ENCODE measurements around the gene PHC3.

Gene PHC3

GRCh38 chr3:170107941-170108340 lies 73.6 kb downstream of the PHC3 start:
- POLR2A ChIA-PET (ENCODE audit: low non-redundant PET) = no interaction called here
- DNase-seq (ENCODE audit: low spot score) = no peak
- CTCF ChIA-PET = no interaction called here
- TF ChIP-seq CTCF (conservative IDR thresholded peaks at IDR 0.05; ENCODE audit: low read depth) = no peak
- no peak overlapping the region for H3K27ac ChIP-seq

GRCh38 chr3:170102431-170102830 lies 79.1 kb downstream of the PHC3 start:
- POLR2A ChIA-PET (ENCODE audit: low non-redundant PET) = no interaction called here
- CTCF ChIA-PET = no interaction called here
- TF ChIP-seq CTCF (conservative IDR thresholded peaks at IDR 0.05; ENCODE audit: low read depth) = no peak
- no peak overlapping the region for H3K27ac ChIP-seq
- DNase-seq (ENCODE audit: low spot score) = no peak

- DNase-seq (ENCODE audit: low spot score) = no peak
- no peak overlapping the region for H3K27ac ChIP-seq
- ChIA-PET CTCF (interaction anchor here (0.7 kb wide), 1 partner anchor 48 kb away, joined by 4 read pairs; no protein-coding TSS in a partner anchor), POLR2A (ENCODE audit: low non-redundant PET) (no interaction called here)
- no peak for TF ChIP-seq CTCF (conservative IDR thresholded peaks at IDR 0.05; ENCODE audit: low read depth)
These were observed 80.6 kb downstream of the PHC3 start for GRCh38 chr3:170100944-170101343.

GRCh38 chr3:170098753-170099152 lies 82.8 kb downstream of the PHC3 start:
- CTCF ChIA-PET = interaction anchor here (0.6 kb wide), 1 partner anchor 95 kb away, joined by 7 read pairs; no protein-coding TSS in a partner anchor
- POLR2A ChIA-PET (ENCODE audit: low non-redundant PET) = no interaction called here
- DNase-seq (ENCODE audit: low spot score) = no peak
- no peak for TF ChIP-seq CTCF (conservative IDR thresholded peaks at IDR 0.05; ENCODE audit: low read depth)
- no peak overlapping the region for H3K27ac ChIP-seq

GRCh38 chr3:170096342-170096741 lies 85.2 kb downstream of the PHC3 start:
- CTCF ChIA-PET = no interaction called here
- POLR2A ChIA-PET (ENCODE audit: low non-redundant PET) = no interaction called here
- DNase-seq (ENCODE audit: low spot score) = no peak
- H3K27ac ChIP-seq = no peak overlapping the region
- no peak for TF ChIP-seq CTCF (conservative IDR thresholded peaks at IDR 0.05; ENCODE audit: low read depth)

GRCh38 chr3:170095771-170096170 lies 85.8 kb downstream of the PHC3 start:
- no peak for DNase-seq (ENCODE audit: low spot score)
- no peak for TF ChIP-seq CTCF (conservative IDR thresholded peaks at IDR 0.05; ENCODE audit: low read depth)
- ChIA-PET POLR2A (ENCODE audit: low non-redundant PET) (no interaction called here), CTCF (interaction anchor here (0.9 kb wide), 1 partner anchor 25 kb away, joined by 4 read pairs; no protein-coding TSS in a partner anchor)
- no peak overlapping the region for H3K27ac ChIP-seq

GRCh38 chr3:170092907-170093306 lies 88.6 kb downstream of the PHC3 start:
- CTCF ChIA-PET = interaction anchor here (0.5 to 0.6 kb wide), 2 partner anchors 13 to 43 kb away, joined by 4 to 8 read pairs; no protein-coding TSS in a partner anchor
- POLR2A ChIA-PET (ENCODE audit: low non-redundant PET) = no interaction called here
- H3K27ac ChIP-seq = no peak overlapping the region
- DNase-seq (ENCODE audit: low spot score) = no peak
- no peak for TF ChIP-seq CTCF (conservative IDR thresholded peaks at IDR 0.05; ENCODE audit: low read depth)

All from RWPE1 (cell line).